Caco-2 (cell line): ENCODE results near the gene PLA2G4D. TPM values are rescaled to one million over a fixed set of nuclear protein-coding genes. Genes with fewer than 3 reads are reported as not detected.

Experiments
- BruUV-seq: library from RNA; stranded (reverse); fragments of 400-500 nt; replicated peaks from 2 replicates; lab custom pipeline; 2021; lab: Mats Ljungman, UMichigan
- CTCF ChIA-PET: fragments of 300-600 bp; sonication (Branson Sonifier 250); formaldehyde crosslinking; loops from one replicate; lab custom pipeline; 2022; ENCODE audit warnings: antibody characterized with exemption; lab: Charles Lee
- POLR2A ChIA-PET: fragments of 300-600 bp; sonication (Branson Sonifier 250); formaldehyde crosslinking; loops from one replicate; lab custom pipeline; 2022; ENCODE audit warnings: antibody characterized with exemption; lab: Charles Lee
- DNase-seq, 2 experiments: peaks; one replicate each; pipeline versions ENCODE4 v3.0.0 to v3.0.0-alpha.2; 2020 to 2022
- H3K27me3 ChIP-seq: replicated peaks from 2 replicates; pipeline ENCODE4 v1.6.0; 2011; ENCODE audit warnings: low read length; ENCODE audit not compliant: control insufficient read depth, insufficient read depth
- H3K36me3 ChIP-seq: 2 replicates; pipeline ENCODE4 v1.5.1; 2011; ENCODE audit warnings: low read length; ENCODE audit not compliant: control insufficient read depth, insufficient read depth
- H3K4me1 ChIP-seq: fragments of 250-450 bp; sonication (Bioruptor Pico); 2 replicates; pipeline ENCODE4 v1.5.1; 2020; ENCODE audit warnings: mild to moderate bottlenecking
- H3K4me3 ChIP-seq: 2 replicates; pipeline ENCODE4 v1.5.1; 2011; ENCODE audit warnings: low read depth, mild to moderate bottlenecking, control low read depth, low read length
- H3K9me3 ChIP-seq: fragments of 250-450 bp; sonication (Bioruptor Pico); 2 replicates; pipeline ENCODE4 v1.5.1; 2020; ENCODE audit warnings: mild to moderate bottlenecking, moderate library complexity
- H3K27ac Mint-ChIP-seq: one replicate; pipeline ENCODE4 v1.8.0; 2022; ENCODE audit warnings: mixed read lengths; ENCODE audit not compliant: unreplicated experiment
- H3K27me3 Mint-ChIP-seq: one replicate; pipeline ENCODE4 v1.8.0; 2022; ENCODE audit warnings: mixed read lengths; ENCODE audit not compliant: insufficient read depth, unreplicated experiment
- H3K36me3 Mint-ChIP-seq: one replicate; pipeline ENCODE4 v1.8.0; 2022; ENCODE audit warnings: mild to moderate bottlenecking, mixed read lengths; ENCODE audit not compliant: insufficient read depth, unreplicated experiment
- H3K4me1 Mint-ChIP-seq: one replicate; pipeline ENCODE4 v1.8.0; 2022; ENCODE audit warnings: low read depth, mixed read lengths; ENCODE audit not compliant: unreplicated experiment
- H3K4me3 Mint-ChIP-seq: one replicate; pipeline ENCODE4 v1.8.0; 2022; ENCODE audit warnings: mild to moderate bottlenecking, moderate library complexity, mixed read lengths; ENCODE audit not compliant: unreplicated experiment
- H3K9me3 Mint-ChIP-seq: one replicate; pipeline ENCODE4 v1.8.0; 2022; ENCODE audit warnings: mixed read lengths; ENCODE audit not compliant: unreplicated experiment
- CTCF ChIP-seq, 2 experiments: fragments of 200-600 bp in 1 of 2; IDR thresholded peaks; 1 replicate in 1 of 2; 2 replicates in 1 of 2; pipeline versions ENCODE4 v1.5.1 to v1.8.0; 2011 to 2022; ENCODE audit warnings: antibody characterized with exemption in 1 of 2, control low read depth in 1 of 2, inconsistent platforms in 1 of 2, low read depth in 1 of 2, low read length in 1 of 2, mild to moderate bottlenecking in 1 of 2, moderate library complexity in 1 of 2; ENCODE audit not compliant: insufficient read depth in 1 of 2, severe bottlenecking in 1 of 2, unreplicated experiment in 1 of 2
- intact Hi-C: fragments of 100-400 bp; cut with micrococcal nuclease; formaldehyde crosslinking; loops from one replicate; pipeline ENCODE4 v1.10.0; 2022; ENCODE audit not compliant: unreplicated experiment
- total RNA-seq: library from RNA; stranded (reverse); gene quantifications from 2 replicates; pipeline ENCODE4 v1.2.3, GENCODE V29; 2022

Gene PLA2G4D
- total RNA-seq, 1 experiment from 2014 or later = not detected

- CTCF ChIA-PET = no interaction called here
- H3K9me3 ChIP-seq = no peaks in the 10 kb centered on the region; the same call in 1 of the 2 replicates
- Mint-ChIP-seq H3K27ac (no peak overlapping the region), H3K36me3 (no peaks in the 10 kb centered on the region), H3K4me3 (no peak overlapping the region), H3K9me3 (no peaks in the 10 kb centered on the region), H3K27me3 (no peaks in the 10 kb centered on the region), H3K4me1 (no peaks in the 10 kb centered on the region)
- intact Hi-C loops = no loop called here
- BruUV-seq = no TSS peak
- no peak for TF ChIP-seq CTCF (IDR thresholded peaks at IDR 0.05; ENCODE audit: insufficient read depth in 1 of 2, low read depth in 1 of 2, low read length in 1 of 2, severe bottlenecking in 1 of 2, unreplicated experiment in 1 of 2)
- H3K4me1 ChIP-seq = no peaks in the 10 kb centered on the region
- no peaks in the 10 kb centered on the region for H3K27me3 ChIP-seq
- H3K4me3 ChIP-seq = no peak overlapping the region
- POLR2A ChIA-PET = no interaction called here
- DNase-seq = no peak
- H3K36me3 ChIP-seq = no peaks in the 10 kb centered on the region
These were observed 8.4 kb upstream of the PLA2G4D start for GRCh38 chr15:42102646-42103235.

GRCh38 chr15:42101861-42102260 lies 7.5 kb upstream of the PLA2G4D start:
- Mint-ChIP-seq H3K36me3 (no peaks in the 10 kb centered on the region), H3K4me3 (no peak overlapping the region), H3K9me3 (no peaks in the 10 kb centered on the region), H3K4me1 (no peaks in the 10 kb centered on the region), H3K27me3 (no peaks in the 10 kb centered on the region), H3K27ac (no peak overlapping the region)
- Histone ChIP-seq H3K9me3 (no peaks in the 10 kb centered on the region; the same call in 1 of the 2 replicates), H3K4me3 (no peak overlapping the region), H3K36me3 (no peaks in the 10 kb centered on the region), H3K4me1 (no peaks in the 10 kb centered on the region), H3K27me3 (no peaks in the 10 kb centered on the region)
- BruUV-seq = no TSS peak
- intact Hi-C loops = no loop called here
- ChIA-PET CTCF (no interaction called here), POLR2A (no interaction called here)
- DNase-seq = no peak
- TF ChIP-seq CTCF (IDR thresholded peaks at IDR 0.05; ENCODE audit: insufficient read depth in 1 of 2, low read depth in 1 of 2, low read length in 1 of 2, severe bottlenecking in 1 of 2, unreplicated experiment in 1 of 2) = no peak

GRCh38 chr15:42100021-42100800 lies 5.8 kb upstream of the PLA2G4D start:
- Histone ChIP-seq H3K4me3 (no peak overlapping the region), H3K36me3 (no peaks in the 10 kb centered on the region), H3K27me3 (no peaks in the 10 kb centered on the region), H3K9me3 (no peaks in the 10 kb centered on the region; the same call in 1 of the 2 replicates), H3K4me1 (no peaks in the 10 kb centered on the region)
- no peaks in the 10 kb centered on the region for H3K27me3 Mint-ChIP-seq
- POLR2A ChIA-PET = no interaction called here
- no peaks in the 10 kb centered on the region for H3K36me3 Mint-ChIP-seq
- no peak for DNase-seq
- no peaks in the 10 kb centered on the region for H3K4me1 Mint-ChIP-seq
- no TSS peak for BruUV-seq
- H3K9me3 Mint-ChIP-seq = no peaks in the 10 kb centered on the region
- H3K27ac Mint-ChIP-seq = no peak overlapping the region
- intact Hi-C loops = no loop called here
- H3K4me3 Mint-ChIP-seq = no peak overlapping the region
- CTCF ChIA-PET = no interaction called here
- no peak for TF ChIP-seq CTCF (IDR thresholded peaks at IDR 0.05; ENCODE audit: insufficient read depth in 1 of 2, low read depth in 1 of 2, low read length in 1 of 2, severe bottlenecking in 1 of 2, unreplicated experiment in 1 of 2)
